GM12875 (cell line): Measurements from ENCODE around the gene C11orf87.

Source experiments
- H3K4me3 ChIP-seq: one replicate; pipeline ENCODE4 v1.5.1; 2011; ENCODE audit warnings: low read depth, low read length, control low read depth
- TF ChIP-seq, protein P1 (sequence below): IDR thresholded peaks from 2 replicates; pipeline ENCODE4 v1.5.1; 2011; ENCODE audit warnings: low read depth, mild to moderate bottlenecking, control low read depth, inconsistent platforms, low read length, moderate library complexity, borderline replicate concordance; ENCODE audit not compliant: insufficient read depth

C11orf87 gene

DNA sequence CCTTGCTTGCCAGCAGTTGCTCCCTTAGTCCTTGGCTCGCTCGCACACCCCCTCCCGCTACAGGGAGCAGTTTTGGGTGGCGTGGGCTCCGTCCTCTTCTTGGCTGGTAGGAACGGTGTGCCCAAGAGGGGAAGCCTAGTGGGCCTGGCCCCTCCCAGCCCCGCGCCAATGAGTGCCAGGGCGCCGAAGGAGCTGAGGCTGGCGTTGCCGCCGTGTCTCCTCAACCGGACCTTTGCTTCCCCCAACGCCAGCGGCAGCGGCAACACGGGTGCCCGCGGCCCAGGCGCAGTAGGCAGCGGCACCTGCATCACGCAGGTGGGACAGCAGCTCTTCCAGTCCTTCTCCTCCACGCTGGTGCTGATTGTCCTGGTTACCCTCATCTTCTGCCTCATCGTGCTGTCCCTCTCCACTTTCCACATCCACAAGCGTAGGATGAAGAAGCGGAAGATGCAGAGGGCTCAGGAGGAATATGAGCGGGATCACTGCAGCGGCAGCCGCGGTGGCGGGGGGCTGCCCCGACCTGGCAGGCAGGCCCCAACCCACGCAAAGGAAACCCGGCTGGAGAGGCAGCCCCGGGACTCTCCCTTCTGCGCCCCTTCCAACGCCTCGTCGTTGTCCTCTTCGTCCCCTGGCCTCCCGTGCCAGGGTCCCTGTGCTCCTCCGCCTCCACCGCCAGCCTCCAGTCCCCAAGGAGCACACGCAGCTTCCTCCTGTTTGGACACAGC, 1.6 kb downstream of the C11orf87 start:
- no peak overlapping the region for H3K4me3 ChIP-seq
- TF ChIP-seq, protein P1, sequence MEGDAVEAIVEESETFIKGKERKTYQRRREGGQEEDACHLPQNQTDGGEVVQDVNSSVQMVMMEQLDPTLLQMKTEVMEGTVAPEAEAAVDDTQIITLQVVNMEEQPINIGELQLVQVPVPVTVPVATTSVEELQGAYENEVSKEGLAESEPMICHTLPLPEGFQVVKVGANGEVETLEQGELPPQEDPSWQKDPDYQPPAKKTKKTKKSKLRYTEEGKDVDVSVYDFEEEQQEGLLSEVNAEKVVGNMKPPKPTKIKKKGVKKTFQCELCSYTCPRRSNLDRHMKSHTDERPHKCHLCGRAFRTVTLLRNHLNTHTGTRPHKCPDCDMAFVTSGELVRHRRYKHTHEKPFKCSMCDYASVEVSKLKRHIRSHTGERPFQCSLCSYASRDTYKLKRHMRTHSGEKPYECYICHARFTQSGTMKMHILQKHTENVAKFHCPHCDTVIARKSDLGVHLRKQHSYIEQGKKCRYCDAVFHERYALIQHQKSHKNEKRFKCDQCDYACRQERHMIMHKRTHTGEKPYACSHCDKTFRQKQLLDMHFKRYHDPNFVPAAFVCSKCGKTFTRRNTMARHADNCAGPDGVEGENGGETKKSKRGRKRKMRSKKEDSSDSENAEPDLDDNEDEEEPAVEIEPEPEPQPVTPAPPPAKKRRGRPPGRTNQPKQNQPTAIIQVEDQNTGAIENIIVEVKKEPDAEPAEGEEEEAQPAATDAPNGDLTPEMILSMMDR: no peak

DNA sequence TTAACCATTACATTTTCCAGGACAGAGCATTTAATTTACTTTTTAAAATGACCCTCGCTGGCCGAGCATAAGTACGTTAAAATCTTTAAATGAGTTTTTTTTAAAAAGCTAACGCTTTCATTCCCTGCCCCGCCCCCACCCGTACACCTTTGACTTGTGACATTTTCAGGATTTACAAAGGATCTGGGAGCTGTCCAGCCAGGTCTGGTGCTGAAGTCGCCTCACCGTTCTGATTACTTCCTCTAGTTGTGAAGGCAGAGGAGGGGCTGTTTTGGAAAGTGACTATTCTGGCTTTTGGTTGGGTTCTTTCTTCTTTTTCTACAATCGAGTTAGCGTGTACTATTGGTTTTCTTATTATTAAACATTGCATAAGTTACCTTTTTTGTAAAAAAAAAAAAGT, 2.9 kb downstream of the C11orf87 start:
- H3K4me3 ChIP-seq: no peak overlapping the region
- TF ChIP-seq, protein P1: no peak

DNA sequence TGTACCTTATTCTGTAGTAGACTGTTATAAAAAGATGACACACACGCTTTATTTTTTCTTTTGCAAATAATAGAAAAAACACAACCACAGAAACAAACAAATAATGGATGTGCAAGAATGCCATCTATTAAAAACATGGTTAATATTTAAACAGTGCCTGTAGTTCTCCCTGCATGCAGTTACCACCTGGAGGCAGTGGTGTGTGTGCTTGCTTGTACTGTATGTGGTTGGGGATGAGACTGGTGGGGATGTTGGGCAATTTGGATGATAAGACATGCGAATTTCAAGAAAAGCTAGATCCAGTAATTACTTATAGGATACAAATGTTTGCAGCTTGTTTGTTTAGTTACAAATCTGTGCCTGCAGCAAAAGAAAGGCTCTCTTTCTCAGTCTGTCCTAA, 3.6 kb downstream of the C11orf87 start:
- TF ChIP-seq, protein P1: no peak
- no peak overlapping the region for H3K4me3 ChIP-seq

DNA sequence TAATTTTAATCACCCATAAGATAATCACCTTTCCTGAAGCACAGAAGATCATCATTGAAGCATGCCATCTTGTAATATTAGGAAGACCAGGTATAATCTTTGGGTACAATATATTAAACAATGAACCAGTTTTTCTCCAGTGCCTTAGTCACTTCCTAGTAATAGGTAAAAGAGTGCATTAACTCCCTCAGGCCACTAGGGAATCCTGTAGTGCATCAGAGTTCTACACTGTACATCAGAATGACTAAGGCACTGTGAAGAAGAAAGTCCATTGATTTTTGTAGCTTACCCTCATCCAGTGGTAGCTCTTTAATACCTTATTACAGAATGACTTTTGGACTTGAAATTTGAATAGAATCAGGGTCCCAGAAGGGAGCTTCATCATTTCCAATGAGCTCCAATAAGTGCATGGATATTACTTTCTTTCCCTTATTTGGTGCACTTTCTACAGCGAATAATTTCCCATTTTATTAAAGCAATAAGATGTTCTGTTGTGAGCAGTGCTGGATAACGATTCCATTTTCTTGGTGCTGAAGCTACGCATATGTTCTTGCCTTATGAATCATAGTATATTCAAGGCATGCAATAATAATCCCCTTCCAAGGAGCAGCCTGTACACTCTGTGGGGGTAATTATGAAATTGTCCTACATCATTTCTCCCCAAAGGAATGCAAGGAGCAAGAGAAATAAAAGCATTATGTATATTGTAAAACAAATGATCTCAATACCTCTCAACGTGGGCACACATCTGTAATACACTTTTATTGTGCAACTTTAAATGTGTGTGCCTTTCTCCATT, 4.7 kb downstream of the C11orf87 start:
- TF ChIP-seq, protein P1: peak; percentile 37; the same call in 1 of the 2 replicates
- no peak overlapping the region for H3K4me3 ChIP-seq

DNA sequence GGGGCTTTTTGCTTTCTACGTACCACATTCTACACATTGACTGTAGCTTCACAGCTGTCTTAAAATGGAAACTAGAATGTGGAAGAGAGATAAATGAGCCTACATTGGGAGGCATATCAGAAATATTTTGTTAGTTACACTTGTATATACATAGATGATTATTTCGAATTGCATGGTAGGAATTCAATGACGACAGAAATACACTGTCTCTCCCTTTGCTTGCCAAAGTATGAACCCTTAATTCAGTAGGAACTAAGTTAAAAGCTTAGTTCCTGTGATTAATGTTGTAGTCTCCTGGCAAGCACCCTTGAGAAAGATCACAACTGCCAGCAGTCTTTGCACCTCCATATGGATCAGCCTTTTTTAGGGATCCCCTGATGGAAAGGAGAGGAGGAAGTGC, 10.1 kb downstream of the C11orf87 start:
- TF ChIP-seq, protein P1: no peak
- H3K4me3 ChIP-seq: no peak overlapping the region

DNA sequence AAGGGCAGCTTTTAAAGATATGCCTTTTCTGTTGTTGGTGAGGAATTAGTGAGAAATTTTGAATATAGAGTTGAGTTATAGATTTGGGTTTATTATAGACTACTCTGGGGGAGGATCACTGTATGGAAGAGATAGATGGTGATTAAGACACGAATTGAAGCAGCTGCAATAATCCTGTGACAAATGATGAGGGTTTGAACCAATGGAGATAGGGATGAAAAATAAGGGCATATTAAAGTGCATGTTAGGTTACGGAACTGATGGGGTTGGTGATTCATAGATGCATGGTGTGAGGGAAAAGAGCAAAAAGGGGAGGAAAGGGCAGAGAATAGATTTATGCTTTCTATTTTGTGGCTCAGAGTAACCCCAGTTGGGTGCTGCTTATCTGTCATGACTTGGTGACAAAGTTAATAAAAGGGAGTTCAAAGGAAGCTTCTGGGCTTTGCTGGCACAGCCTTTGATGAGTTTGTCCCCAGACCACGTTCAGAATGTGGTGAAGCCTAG, 11.8 kb downstream of the C11orf87 start:
- TF ChIP-seq, protein P1: no peak
- no peak overlapping the region for H3K4me3 ChIP-seq
